K562 (cell line): ENCODE measurements around the gene SCN4A. TPM values are rescaled to one million over a fixed set of nuclear protein-coding genes. Genes with fewer than 3 reads are reported as not detected.

Experiments
- ARID1B ChIP-seq: fragments of 450-650 bp; IDR thresholded peaks from 2 replicates; pipeline ENCODE4 v1.6.1; 2016; ENCODE audit warnings: antibody characterized with exemption, mild to moderate bottlenecking, inconsistent platforms
- ATF7 ChIP-seq: fragments of 450-650 bp; IDR thresholded peaks from 2 replicates; pipeline ENCODE4 v1.7.1; 2014; ENCODE audit warnings: mild to moderate bottlenecking, moderate library complexity
- CHD2 ChIP-seq: IDR thresholded peaks from 2 replicates; pipeline ENCODE4 v1.6.1; 2011; ENCODE audit warnings: low read depth, low read length
- CHD4 ChIP-seq: fragments of 200-600 bp; sonication (generic); IDR thresholded peaks from 3 replicates; pipeline ENCODE4 v1.6.1; 2012; ENCODE audit warnings: low read depth, mild to moderate bottlenecking, mixed read lengths, low read length, inconsistent platforms; ENCODE audit not compliant: insufficient read depth, insufficient replicate concordance, poor library complexity, severe bottlenecking
- DIDO1 ChIP-seq: fragments of 450-650 bp; IDR thresholded peaks from 2 replicates; pipeline ENCODE4 v1.6.1; 2016; ENCODE audit warnings: low read depth, missing biosample characterization, missing genetic modification characterization
- HDAC1 ChIP-seq, 2 experiments: fragments of 450-650 bp; IDR thresholded peaks; 2 replicates each; pipeline ENCODE4 v1.6.1; 2016 to 2017; ENCODE audit warnings: inconsistent platforms in 1 of 2, mild to moderate bottlenecking in 1 of 2, moderate library complexity in 1 of 2
- HNRNPK ChIP-seq: fragments of 200-400 bp; formaldehyde crosslinking; IDR thresholded peaks from one replicate; pipeline ENCODE4 v1.6.1; 2018; ENCODE audit warnings: mild to moderate bottlenecking, low read depth, low read length; ENCODE audit not compliant: poor library complexity, severe bottlenecking
- MEIS2 ChIP-seq: fragments of 450-650 bp; IDR thresholded peaks from 2 replicates; pipeline ENCODE4 v1.6.1; 2014; ENCODE audit warnings: mild to moderate bottlenecking; ENCODE audit not compliant: partially characterized antibody
- PHF8 ChIP-seq: fragments of 200-600 bp; sonication (generic); IDR thresholded peaks from 2 replicates; pipeline ENCODE4 v1.6.1; 2012; ENCODE audit warnings: mixed run types, mild to moderate bottlenecking, inconsistent platforms, low read length, moderate library complexity, borderline replicate concordance
- RB1 ChIP-seq: fragments of 450-650 bp; IDR thresholded peaks from 2 replicates; pipeline ENCODE4 v1.6.1; 2017; ENCODE audit warnings: low read depth, mild to moderate bottlenecking
- SAP30 ChIP-seq: fragments of 200-600 bp; sonication (generic); IDR thresholded peaks from 2 replicates; pipeline ENCODE4 v1.6.1; 2012; ENCODE audit warnings: borderline replicate concordance, low read depth, mild to moderate bottlenecking, moderate library complexity, low read length, control low read depth, inconsistent platforms; ENCODE audit not compliant: insufficient read depth, poor library complexity, severe bottlenecking
- SPI1 ChIP-seq: IDR thresholded peaks from 2 replicates; pipeline ENCODE4 v1.6.1; 2011; ENCODE audit warnings: low read depth, low read length, control low read depth, borderline replicate concordance
- ZBTB1 ChIP-seq: sonication (generic); formaldehyde crosslinking; IDR thresholded peaks from 2 replicates; pipeline ENCODE4 v1.8.1; 2023; ENCODE audit warnings: missing genetic modification reagents, low read depth, mild to moderate bottlenecking, borderline replicate concordance
- ZBTB7A ChIP-seq: IDR thresholded peaks from 2 replicates; pipeline ENCODE4 v1.6.1; 2011; ENCODE audit warnings: low read depth, mild to moderate bottlenecking, low read length, moderate library complexity, borderline replicate concordance; ENCODE audit not compliant: control insufficient read depth
- ZNF217 ChIP-seq: sonication (generic); formaldehyde crosslinking; IDR thresholded peaks from 2 replicates; pipeline ENCODE4 v1.8.0; 2022; ENCODE audit warnings: mild to moderate bottlenecking, missing genetic modification reagents
- ZNF780A ChIP-seq: fragments of 250-450 bp; sonication (Bioruptor Pico); IDR thresholded peaks from 2 replicates; pipeline ENCODE4 v1.5.0; 2021; ENCODE audit warnings: mild to moderate bottlenecking
- polyA plus RNA-seq, 8 experiments: library from polyadenylated mRNA; depleted of rRNA in 4 of 8; stranded (reverse) in 5 of 8; unstranded in 3 of 8; fragments of >200 nt; fragmentation: Nextera tagmentation in 2 of 8; fragmentation: Illumina TruSeq in 1 of 8; extraction: Ambion mirVana in 2 of 8; extraction: Trizol in 1 of 8; gene quantifications; 2 replicates each; pipeline versions ENCODE4 v1.2.1 to v1.2.3, GENCODE V29; 2011 to 2014; ENCODE audit warnings: inconsistent platforms in 1 of 8, missing spikeins in 1 of 8
- total RNA-seq, 7 experiments: library from RNA; depleted of rRNA in 6 of 7; stranded (reverse); fragments of >200 nt in 6 of 7; fragmentation: Illumina TruSeq in 2 of 7; extraction: Trizol in 2 of 7; gene quantifications; 2 replicates each; pipeline versions ENCODE4 v1.2.1 to v1.2.3, GENCODE V29; 2011 to 2021; ENCODE audit warnings: low replicate concordance in 1 of 7
- TF ChIP-seq, protein P1 (sequence below): fragments of 450-650 bp; IDR thresholded peaks from 2 replicates; pipeline ENCODE4 v1.6.1; 2016; ENCODE audit warnings: antibody characterized with exemption
- TF ChIP-seq, protein P2 (sequence below): sonication (generic); formaldehyde crosslinking; IDR thresholded peaks from 2 replicates; pipeline ENCODE4 v1.9.0; 2022; ENCODE audit warnings: mild to moderate bottlenecking, missing genetic modification reagents
- TF ChIP-seq, protein P3 (sequence below): fragments of 250-450 bp; sonication (Bioruptor Pico); IDR thresholded peaks from 2 replicates; pipeline ENCODE4 v1.5.0; 2021

Gene SCN4A
- total and polyA plus RNA-seq, 9 of the 15 experiments (the other 6 are each of a cell fraction or from before 2014, with no cell fraction given): 0.29 to 2.6 (median 1.4) TPM

- TF ChIP-seq, protein P1, sequence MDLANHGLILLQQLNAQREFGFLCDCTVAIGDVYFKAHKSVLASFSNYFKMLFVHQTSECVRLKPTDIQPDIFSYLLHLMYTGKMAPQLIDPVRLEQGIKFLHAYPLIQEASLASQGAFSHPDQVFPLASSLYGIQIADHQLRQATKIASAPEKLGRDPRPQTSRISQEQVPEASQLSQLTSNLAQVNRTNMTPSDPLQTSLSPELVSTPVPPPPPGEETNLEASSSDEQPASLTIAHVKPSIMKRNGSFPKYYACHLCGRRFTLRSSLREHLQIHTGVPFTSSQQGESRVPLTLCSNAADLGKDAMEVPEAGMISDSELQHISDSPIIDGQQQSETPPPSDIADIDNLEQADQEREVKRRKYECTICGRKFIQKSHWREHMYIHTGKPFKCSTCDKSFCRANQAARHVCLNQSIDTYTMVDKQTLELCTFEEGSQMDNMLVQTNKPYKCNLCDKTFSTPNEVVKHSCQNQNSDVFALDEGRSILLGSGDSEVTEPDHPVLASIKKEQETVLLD: peak; percentile 93
- TF ChIP-seq SAP30 (peak; percentile 93), RB1 (0 out of 2 replicates have a peak, but pooled peaks have one; percentile 21), CHD4 (no peak), MEIS2 (peak; percentile 71), CHD2 (no peak), HNRNPK (no peak), ZNF217 (CRISPR knock-in tag) (no peak), ZBTB7A (peak; percentile 70; the same call in 1 of the 2 replicates), ZBTB1 (peak; percentile 26; the same call in 1 of the 2 replicates), DIDO1 (no peak), PHF8 (peak; percentile 28; the same call in 1 of the 2 replicates), HDAC1 (IDR thresholded peaks at IDR 0.05) (peak in 1 of 2 experiments; percentile 96; a peak in 2 of 4 replicates), ZNF780A (CRISPR knock-in tag) (no peak), ATF7 (peak; percentile 32; the same call in 1 of the 2 replicates), SPI1 (no peak), ARID1B (no peak)
- TF ChIP-seq, protein P2, sequence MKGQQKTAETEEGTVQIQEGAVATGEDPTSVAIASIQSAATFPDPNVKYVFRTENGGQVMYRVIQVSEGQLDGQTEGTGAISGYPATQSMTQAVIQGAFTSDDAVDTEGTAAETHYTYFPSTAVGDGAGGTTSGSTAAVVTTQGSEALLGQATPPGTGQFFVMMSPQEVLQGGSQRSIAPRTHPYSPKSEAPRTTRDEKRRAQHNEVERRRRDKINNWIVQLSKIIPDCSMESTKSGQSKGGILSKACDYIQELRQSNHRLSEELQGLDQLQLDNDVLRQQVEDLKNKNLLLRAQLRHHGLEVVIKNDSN (CRISPR knock-in tag): no peak
- TF ChIP-seq, protein P3, sequence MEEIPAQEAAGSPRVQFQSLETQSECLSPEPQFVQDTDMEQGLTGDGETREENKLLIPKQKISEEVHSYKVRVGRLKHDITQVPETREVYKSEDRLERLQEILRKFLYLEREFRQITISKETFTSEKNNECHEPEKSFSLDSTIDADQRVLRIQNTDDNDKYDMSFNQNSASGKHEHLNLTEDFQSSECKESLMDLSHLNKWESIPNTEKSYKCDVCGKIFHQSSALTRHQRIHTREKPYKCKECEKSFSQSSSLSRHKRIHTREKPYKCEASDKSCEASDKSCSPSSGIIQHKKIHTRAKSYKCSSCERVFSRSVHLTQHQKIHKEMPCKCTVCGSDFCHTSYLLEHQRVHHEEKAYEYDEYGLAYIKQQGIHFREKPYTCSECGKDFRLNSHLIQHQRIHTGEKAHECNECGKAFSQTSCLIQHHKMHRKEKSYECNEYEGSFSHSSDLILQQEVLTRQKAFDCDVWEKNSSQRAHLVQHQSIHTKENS (CRISPR knock-in tag): no peak
These were observed 25.5 kb upstream of the SCN4A start, which contains the start of gene PRR29 (continued) for GRCh38 chr17:63998050-63998720.
